GM18520 (cell line): Measurements from ENCODE around the gene AAK1.

ENCODE experiments used
- ATAC-seq: cut with Tn5 transposase; IDR thresholded peaks from one replicate; pipeline ENCODE4 v1.9.1; 2021; ENCODE audit not compliant: unreplicated experiment

AAK1 gene

GRCh38 chr2:69499242-69499641 lies 144.3 kb downstream of the AAK1 start:
- ATAC-seq, result no peak

- no peak for ATAC-seq
Observed at GRCh38 chr2:69495861-69496260, 147.7 kb downstream of the AAK1 start.

- ATAC-seq, result no peak
Observed at GRCh38 chr2:69495008-69495407, 148.5 kb downstream of the AAK1 start.

- no peak for ATAC-seq
Observed at GRCh38 chr2:69494126-69494525, 149.4 kb downstream of the AAK1 start.

GRCh38 chr2:69493268-69493667 lies 150.3 kb downstream of the AAK1 start:
- ATAC-seq, result no peak

- no peak for ATAC-seq
Observed at GRCh38 chr2:69491864-69492263, 151.7 kb downstream of the AAK1 start.

- ATAC-seq, result no peak
Observed at GRCh38 chr2:69490486-69490885, 153.1 kb downstream of the AAK1 start.

- ATAC-seq, result no peak
Observed at GRCh38 chr2:69489793-69490192, 153.7 kb downstream of the AAK1 start.

- ATAC-seq, result no peak
Observed at GRCh38 chr2:69483696-69484095, 159.8 kb downstream of the AAK1 start.

- no peak for ATAC-seq
Observed at GRCh38 chr2:69483024-69483423, 160.5 kb downstream of the AAK1 start.

GRCh38 chr2:69482471-69482870 lies 161.1 kb downstream of the AAK1 start:
- no peak for ATAC-seq

- ATAC-seq, result no peak
Observed at GRCh38 chr2:69481421-69481820, 162.1 kb downstream of the AAK1 start.

GRCh38 chr2:69477627-69478026 lies 165.9 kb downstream of the AAK1 start:
- no peak for ATAC-seq

GRCh38 chr2:69474688-69475087 lies 168.9 kb downstream of the AAK1 start:
- ATAC-seq, result no peak

GRCh38 chr2:69471793-69472192 lies 171.7 kb downstream of the AAK1 start:
- no peak for ATAC-seq

GRCh38 chr2:69470911-69471310 lies 172.6 kb downstream of the AAK1 start:
- no peak for ATAC-seq

GRCh38 chr2:69469784-69470183 lies 173.8 kb downstream of the AAK1 start:
- no peak for ATAC-seq

GRCh38 chr2:69469375-69469774 lies 174.2 kb downstream of the AAK1 start:
- no peak for ATAC-seq

GRCh38 chr2:69466728-69467127 lies 176.8 kb downstream of the AAK1 start:
- no peak for ATAC-seq

GRCh38 chr2:69465513-69466456 lies 177.8 kb downstream of the AAK1 start:
- no peak for ATAC-seq

- ATAC-seq, result no peak
Observed at GRCh38 chr2:69464575-69464974, 179.0 kb downstream of the AAK1 start.

- ATAC-seq, result no peak
Observed at GRCh38 chr2:69462780-69463179, 180.8 kb downstream of the AAK1 start.

GRCh38 chr2:69461404-69461803 lies 182.1 kb downstream of the AAK1 start:
- ATAC-seq, result no peak
